K562 (cell line): ENCODE measurements around the gene RHBDF2. TPM values are rescaled to one million over a fixed set of nuclear protein-coding genes. Genes with fewer than 3 reads are reported as not detected.

Source experiments
- ATAC-seq: fragments of 200-7000 bp; cut with Tn5 transposase; 3 replicates; pipeline ENCODE4 v1.9.1; 2020; ENCODE audit warnings: moderate library complexity
- BruUV-seq: library from RNA; stranded (reverse); fragments of 400-500 nt; replicated peaks from 2 replicates; lab custom pipeline; 2021; lab: Mats Ljungman, UMichigan
- CTCF ChIA-PET: fragments of 300-600 bp; formaldehyde crosslinking; extraction: SDS; loops from one replicate; lab custom pipeline; 2021; ENCODE audit warnings: low intra/inter-chr PET ratio; lab: Yijun Ruan, JAX
- POLR2A ChIA-PET: fragments of 300-600, 350-650 bp; sonication (Branson Sonifier 250); formaldehyde crosslinking; extraction: SDS; loops from one replicate; lab custom pipeline; 2021; ENCODE audit warnings: antibody characterized with exemption, inconsistent platforms; lab: Yijun Ruan, JAX
- DNase-seq, 4 experiments: peaks; one replicate each; pipeline versions ENCODE4 v3.0.0 to v3.0.0-alpha.2; 2011 to 2018; ENCODE audit warnings: low spot score in 3 of 4, mixed read lengths in 3 of 4; ENCODE audit errors: extremely low read depth in 1 of 4
- FAIRE-seq: peaks from 2 replicates; lab custom pipeline; 2011; peaks lifted over from hg19 to GRCh38; lab: Jason Lieb, UNC
- H2AFZ ChIP-seq: 2 replicates; pipeline ENCODE4 v1.6.0; 2011; ENCODE audit warnings: low read depth, low read length, control low read depth, inconsistent platforms
- H3K27ac ChIP-seq: fragments of 200-600 bp; 3 replicates; pipeline ENCODE4 v1.8.0; 2011; ENCODE audit warnings: low read depth, mild to moderate bottlenecking, control low read depth, inconsistent platforms, low read length, moderate library complexity, mixed read lengths; ENCODE audit errors: extremely low read depth
- H3K27me3 ChIP-seq, 2 experiments: fragments of 300-600 bp in 1 of 2; 2 replicates in 1 of 2; 3 replicates in 1 of 2; pipeline versions ENCODE4 v1.6.0 to v1.8.0; 2011; ENCODE audit warnings: inconsistent platforms in 2 of 2, low read length in 2 of 2, mild to moderate bottlenecking in 1 of 2, mixed read lengths in 1 of 2, moderate library complexity in 1 of 2; ENCODE audit not compliant: control insufficient read depth in 2 of 2, insufficient read depth in 2 of 2
- H3K36me3 ChIP-seq: fragments of 300-600 bp; 3 replicates; pipeline ENCODE4 v1.8.0; 2011; ENCODE audit warnings: mild to moderate bottlenecking, low read length, inconsistent platforms; ENCODE audit not compliant: control insufficient read depth, insufficient read depth
- H3K4me1 ChIP-seq, 2 experiments: fragments of 200-600 bp in 1 of 2; replicated peaks in 1 of 2; 2 replicates in 1 of 2; 3 replicates in 1 of 2; pipeline versions ENCODE4 v1.5.1 to v1.8.0; 2011; ENCODE audit warnings: inconsistent platforms in 2 of 2, low read length in 2 of 2, mild to moderate bottlenecking in 1 of 2, mixed read lengths in 1 of 2, moderate library complexity in 1 of 2; ENCODE audit not compliant: control insufficient read depth in 2 of 2, insufficient read depth in 2 of 2
- H3K4me2 ChIP-seq: 2 replicates; pipeline ENCODE4 v1.6.1; 2011; ENCODE audit warnings: low read length, control low read depth, inconsistent platforms, mixed read lengths; ENCODE audit not compliant: insufficient read depth
- H3K4me3 ChIP-seq: fragments of 200-600 bp; sonication (generic), shearing (Covaris generic); 2 replicates; pipeline ENCODE4 v1.5.1; 2016; ENCODE audit warnings: control low read depth, inconsistent platforms
- H3K79me2 ChIP-seq: fragments of 200-600 bp; 3 replicates; pipeline ENCODE4 v1.8.0; 2011; ENCODE audit warnings: low read length, inconsistent platforms; ENCODE audit not compliant: control insufficient read depth, insufficient read depth
- H3K9ac ChIP-seq, 2 experiments: 2 replicates each; pipeline versions ENCODE4 v1.6.0 to v1.6.1; 2011; ENCODE audit warnings: low read depth in 2 of 2, low read length in 2 of 2, control low read depth in 1 of 2, inconsistent platforms in 1 of 2, mild to moderate bottlenecking in 1 of 2, mixed read lengths in 1 of 2; ENCODE audit not compliant: insufficient read depth in 1 of 2
- H3K9me1 ChIP-seq: one replicate; pipeline ENCODE4 v1.6.0; 2011; ENCODE audit warnings: inconsistent platforms, mild to moderate bottlenecking, low read length, moderate library complexity; ENCODE audit not compliant: control insufficient read depth, insufficient read depth
- H3K9me3 ChIP-seq: replicated peaks from 2 replicates; pipeline ENCODE4 v1.5.1; 2011; ENCODE audit warnings: low read depth, low read length, inconsistent platforms; ENCODE audit not compliant: control insufficient read depth, insufficient read depth
- H4K20me1 ChIP-seq: replicated peaks from 2 replicates; pipeline ENCODE4 v1.6.1; 2011; ENCODE audit warnings: low read length, inconsistent platforms, mixed read lengths; ENCODE audit not compliant: control insufficient read depth, insufficient read depth
- CUX1 ChIP-seq: fragments of 200-800 bp; sonication (Bioruptor generic); IDR thresholded peaks from 2 replicates; pipeline ENCODE4 v1.6.1; 2016; ENCODE audit warnings: missing genetic modification characterization, missing compliant biosample characterization
- ESRRB ChIP-seq: fragments of 250-450 bp; sonication (Bioruptor Pico); IDR thresholded peaks from 2 replicates; pipeline ENCODE4 v1.5.0; 2020; ENCODE audit warnings: mild to moderate bottlenecking, moderate library complexity, borderline replicate concordance
- TRIM24 ChIP-seq, 2 experiments: fragments of 450-650 bp; IDR thresholded peaks; 2 replicates each; pipeline ENCODE4 v1.6.1; 2016
- WGBS: fragments of 100-300 bp; shearing (Covaris generic); methylation state at CpG from one replicate; pipeline ENCODE4 v1.1.6; 2016; ENCODE audit warnings: low coverage, mixed read lengths; ENCODE audit not compliant: insufficient coverage; ENCODE audit errors: missing lambda C conversion rate; 5-methylcytosine and 5-hydroxymethylcytosine counted together
- in situ Hi-C: fragments of 300-500 bp; cut with MboI; formaldehyde crosslinking; loops from 4 replicates; pipeline ENCODE4 v1.15.0; 2018; ENCODE audit warnings: inconsistent platforms, mixed read lengths
- intact Hi-C: fragments of 100-400 bp; cut with micrococcal nuclease; formaldehyde crosslinking; loops from 2 replicates; pipeline ENCODE4 v1.14.2; 2022
- polyA plus RNA-seq, 8 experiments: library from polyadenylated mRNA; depleted of rRNA in 4 of 8; stranded (reverse) in 5 of 8; unstranded in 3 of 8; fragments of >200 nt; fragmentation: Nextera tagmentation in 2 of 8; fragmentation: Illumina TruSeq in 1 of 8; extraction: Ambion mirVana in 2 of 8; extraction: Trizol in 1 of 8; gene quantifications; 2 replicates each; pipeline versions ENCODE4 v1.2.1 to v1.2.3, GENCODE V29; 2011 to 2014; ENCODE audit warnings: inconsistent platforms in 1 of 8, missing spikeins in 1 of 8
- total RNA-seq, 7 experiments: library from RNA; depleted of rRNA in 6 of 7; stranded (reverse); fragments of >200 nt in 6 of 7; fragmentation: Illumina TruSeq in 2 of 7; extraction: Trizol in 2 of 7; gene quantifications; 2 replicates each; pipeline versions ENCODE4 v1.2.1 to v1.2.3, GENCODE V29; 2011 to 2021; ENCODE audit warnings: low replicate concordance in 1 of 7

The RHBDF2 gene
- total and polyA plus RNA-seq, 9 of the 15 experiments (the other 6 are each of a cell fraction or from before 2014, with no cell fraction given): 0.04 to 2.8 (median 1.1) TPM

- FAIRE-seq: no peak
- Histone ChIP-seq H3K9ac (peak overlapping the region in 1 of 2 experiments; percentile 81; a peak in 2 of 4 replicates), H3K27me3 (no peaks in the 10 kb centered on the region)
Measured at GRCh38 chr17:76544546-76545365, 43.5 kb upstream of the RHBDF2 start.

More at GRCh38 chr17:76544546-76545365, 43.5 kb upstream of the RHBDF2 start:
- H2AFZ ChIP-seq: no peak overlapping the region
- DNase-seq: no peak
- no peak for ATAC-seq
- 64% methylated on average over 21 of the region's 24 CpGs for WGBS
- ChIA-PET POLR2A (interaction anchor here (0.6 to 2.5 kb wide), 6 partner anchors 8 to 181 kb away, joined by 3 to 12 read pairs (median 4); partner anchors contain the start of genes JMJD6 and METTL23), CTCF (interaction anchor here (0.6 to 0.7 kb wide), 2 partner anchors 40 to 78 kb away, joined by 3 read pairs; no protein-coding TSS in a partner anchor)
- no peaks in the 10 kb centered on the region for H3K9me3 ChIP-seq
- peaks cover 11 to 54% of the 10 kb centered on the region in 2 experiments; a peak in 4 of 5 replicates for H3K4me1 ChIP-seq
- BruUV-seq: no TSS peak
- in situ Hi-C loops: no loop called here
- no peaks in the 10 kb centered on the region for H3K36me3 ChIP-seq
- TF ChIP-seq CUX1 (CRISPR knock-in tag) (no peak), ESRRB (CRISPR knock-in tag) (no peak), TRIM24 (IDR thresholded peaks at IDR 0.05) (no peak)
- H3K4me2 ChIP-seq: no peak overlapping the region
- H3K27ac ChIP-seq: no peak overlapping the region
- H3K4me3 ChIP-seq: no peak overlapping the region
- intact Hi-C loops: loop anchor here (5.0 kb wide), 1 partner anchor 37 kb away; no protein-coding TSS in a partner anchor
- no peaks in the 10 kb centered on the region for H4K20me1 ChIP-seq
- no peaks in the 10 kb centered on the region for H3K79me2 ChIP-seq
- no peaks in the 10 kb centered on the region for H3K9me1 ChIP-seq
